Ureter (tissue), 1 donor: ENCODE data around the gene ACSL6. TPM values are rescaled to one million over a fixed set of nuclear protein-coding genes. Genes with fewer than 3 reads are reported as not detected.

ENCODE experiments used
- DNase-seq: peaks from one replicate; pipeline ENCODE4 v3.0.0-alpha.2; 2020; ENCODE audit warnings: low spot score
- total RNA-seq: library from RNA; stranded (reverse); gene quantifications from one replicate; pipeline ENCODE4 v1.2.4, GENCODE V29; 2023
- donor health status: DM: yes; HTN: yes; CAD: no.

ACSL6 gene
- total RNA-seq, 1 donor from 2014 or later, result 0.81 TPM

GRCh38 chr5:131981516-131981915 is 29.9 kb downstream of the ACSL6 start:
- no peak for DNase-seq

GRCh38 chr5:131980696-131981095 is 30.8 kb downstream of the ACSL6 start:
- DNase-seq, result no peak

GRCh38 chr5:131979816-131980215 is 31.6 kb downstream of the ACSL6 start:
- no peak for DNase-seq

GRCh38 chr5:131977212-131977604 is 34.2 kb downstream of the ACSL6 start:
- no peak for DNase-seq

GRCh38 chr5:131976414-131977211 is 34.8 kb downstream of the ACSL6 start:
- peak; percentile 23 for DNase-seq

GRCh38 chr5:131974956-131975726 is 36.3 kb downstream of the ACSL6 start:
- peak; percentile 19 for DNase-seq

- DNase-seq, result peak; percentile 26
These were observed 36.9 kb downstream of the ACSL6 start for GRCh38 chr5:131974622-131974955.

GRCh38 chr5:131974016-131974415 is 37.4 kb downstream of the ACSL6 start:
- DNase-seq, result peak; percentile 8

GRCh38 chr5:131973089-131973712 is 38.3 kb downstream of the ACSL6 start:
- no peak for DNase-seq

- DNase-seq, result no peak
These were observed 43.0 kb downstream of the ACSL6 start for GRCh38 chr5:131968396-131968954.

- DNase-seq, result no peak
These were observed 44.9 kb downstream of the ACSL6 start for GRCh38 chr5:131966551-131966950.

- no peak for DNase-seq
These were observed 45.5 kb downstream of the ACSL6 start for GRCh38 chr5:131965826-131966415.

GRCh38 chr5:131959906-131960305 is 51.6 kb downstream of the ACSL6 start:
- no peak for DNase-seq

GRCh38 chr5:131959136-131959535 is 52.3 kb downstream of the ACSL6 start:
- DNase-seq, result no peak

- DNase-seq, result no peak
These were observed 53.6 kb downstream of the ACSL6 start for GRCh38 chr5:131957721-131958441.

- no peak for DNase-seq
These were observed 57.5 kb downstream of the ACSL6 start for GRCh38 chr5:131953969-131954368.

- DNase-seq, result no peak
These were observed 59.1 kb downstream of the ACSL6 start for GRCh38 chr5:131952301-131952857.

GRCh38 chr5:131950706-131951105 is 60.8 kb downstream of the ACSL6 start:
- no peak for DNase-seq

GRCh38 chr5:131947445-131947844 is 64.0 kb downstream of the ACSL6 start:
- no peak for DNase-seq

GRCh38 chr5:131945551-131946168 is 65.8 kb downstream of the ACSL6 start, which contains the start of gene MEIKIN:
Gene MEIKIN (minus strand): TSS chr5:131945663. CDS start chr5:131945505, 158 bp downstream.
- no peak for DNase-seq
